Pulmonary artery endothelial cell (primary cell): ENCODE measurements around the gene ACOT13. TPM values are rescaled to one million over a fixed set of nuclear protein-coding genes. Genes with fewer than 3 reads are reported as not detected.

Source experiments
- total RNA-seq: library from RNA; depleted of rRNA; stranded (reverse); fragments of >200 nt; gene quantifications from 2 replicates; pipeline ENCODE4 v1.2.3, GENCODE V29; 2014

The ACOT13 gene
- total RNA-seq, 1 donor from 2014 or later = 7.9 TPM

Other genes with a start within 250 kb of the ACOT13 start
- 0.04 TPM in 1 of 2 replicates, not detected in the other for gene GPLD1, start 177.5 kb upstream of the ACOT13 start, total RNA-seq
- gene ALDH5A1, start 172.1 kb upstream of the ACOT13 start, total RNA-seq = 0.33 and 0.53 TPM in 2 replicates
- gene KIAA0319, start 20.9 kb upstream of the ACOT13 start, total RNA-seq = under 0.01 TPM in 1 of 2 replicates, not detected in the other
- 25.4 and 34.8 TPM in 2 replicates for gene TDP2, start 178 bp upstream of the ACOT13 start, total RNA-seq
- gene C6orf62, start 52.1 kb downstream of the ACOT13 start, total RNA-seq = 119 and 147 TPM in 2 replicates
- gene GMNN, start 107.9 kb downstream of the ACOT13 start, total RNA-seq = 22.0 and 49.5 TPM in 2 replicates
- not detected in 2 replicates for gene ARMH2, start 131.8 kb downstream of the ACOT13 start, total RNA-seq